GM23338 (cell line): ENCODE results near the gene ARAF. TPM values are rescaled to one million over a fixed set of nuclear protein-coding genes. Genes with fewer than 3 reads are reported as not detected.

Experiments used
- NANOG ChIP-seq: IDR thresholded peaks from 2 replicates; pipeline ENCODE4 v1.6.1; 2016; ENCODE audit warnings: antibody characterized with exemption, borderline replicate concordance
- POLR2AphosphoS5 ChIP-seq: IDR thresholded peaks from 2 replicates; pipeline ENCODE4 v1.6.1; 2016; ENCODE audit warnings: antibody characterized with exemption, low read depth
- ZNF331 ChIP-seq: fragments of 250-450 bp; sonication (Bioruptor Pico); IDR thresholded peaks from 2 replicates; pipeline ENCODE4 v1.5.0; 2020; ENCODE audit warnings: low read depth, mild to moderate bottlenecking, moderate library complexity
- polyA plus RNA-seq: library from polyadenylated mRNA; unstranded; fragments of >200 nt; fragmentation: Nextera tagmentation; extraction: Ambion mirVana; gene quantifications from 2 replicates; pipeline ENCODE4 v1.2.1, GENCODE V29; 2016
- total RNA-seq: library from RNA; depleted of rRNA; stranded (reverse); fragments of >200 nt; shearing (Covaris generic); gene quantifications from 2 replicates; pipeline ENCODE4 v1.2.3, GENCODE V29; 2014
- TF ChIP-seq, protein P1 (sequence below): fragments of 250-450 bp; sonication (Bioruptor Pico); IDR thresholded peaks from 2 replicates; pipeline ENCODE4 v1.5.0; 2020; ENCODE audit warnings: mild to moderate bottlenecking, moderate library complexity
- TF ChIP-seq, protein P2 (sequence below): IDR thresholded peaks from one replicate; pipeline ENCODE4 v1.6.1; 2018; ENCODE audit warnings: antibody characterized with exemption; ENCODE audit not compliant: unreplicated experiment

The ARAF gene
- total and polyA plus RNA-seq, 2 experiments from 2014 or later: 28.2 to 43.9 TPM

GRCh38 chrX:47572773-47573340, 11.9 kb downstream of the ARAF start (continued):
- TF ChIP-seq, protein P1, sequence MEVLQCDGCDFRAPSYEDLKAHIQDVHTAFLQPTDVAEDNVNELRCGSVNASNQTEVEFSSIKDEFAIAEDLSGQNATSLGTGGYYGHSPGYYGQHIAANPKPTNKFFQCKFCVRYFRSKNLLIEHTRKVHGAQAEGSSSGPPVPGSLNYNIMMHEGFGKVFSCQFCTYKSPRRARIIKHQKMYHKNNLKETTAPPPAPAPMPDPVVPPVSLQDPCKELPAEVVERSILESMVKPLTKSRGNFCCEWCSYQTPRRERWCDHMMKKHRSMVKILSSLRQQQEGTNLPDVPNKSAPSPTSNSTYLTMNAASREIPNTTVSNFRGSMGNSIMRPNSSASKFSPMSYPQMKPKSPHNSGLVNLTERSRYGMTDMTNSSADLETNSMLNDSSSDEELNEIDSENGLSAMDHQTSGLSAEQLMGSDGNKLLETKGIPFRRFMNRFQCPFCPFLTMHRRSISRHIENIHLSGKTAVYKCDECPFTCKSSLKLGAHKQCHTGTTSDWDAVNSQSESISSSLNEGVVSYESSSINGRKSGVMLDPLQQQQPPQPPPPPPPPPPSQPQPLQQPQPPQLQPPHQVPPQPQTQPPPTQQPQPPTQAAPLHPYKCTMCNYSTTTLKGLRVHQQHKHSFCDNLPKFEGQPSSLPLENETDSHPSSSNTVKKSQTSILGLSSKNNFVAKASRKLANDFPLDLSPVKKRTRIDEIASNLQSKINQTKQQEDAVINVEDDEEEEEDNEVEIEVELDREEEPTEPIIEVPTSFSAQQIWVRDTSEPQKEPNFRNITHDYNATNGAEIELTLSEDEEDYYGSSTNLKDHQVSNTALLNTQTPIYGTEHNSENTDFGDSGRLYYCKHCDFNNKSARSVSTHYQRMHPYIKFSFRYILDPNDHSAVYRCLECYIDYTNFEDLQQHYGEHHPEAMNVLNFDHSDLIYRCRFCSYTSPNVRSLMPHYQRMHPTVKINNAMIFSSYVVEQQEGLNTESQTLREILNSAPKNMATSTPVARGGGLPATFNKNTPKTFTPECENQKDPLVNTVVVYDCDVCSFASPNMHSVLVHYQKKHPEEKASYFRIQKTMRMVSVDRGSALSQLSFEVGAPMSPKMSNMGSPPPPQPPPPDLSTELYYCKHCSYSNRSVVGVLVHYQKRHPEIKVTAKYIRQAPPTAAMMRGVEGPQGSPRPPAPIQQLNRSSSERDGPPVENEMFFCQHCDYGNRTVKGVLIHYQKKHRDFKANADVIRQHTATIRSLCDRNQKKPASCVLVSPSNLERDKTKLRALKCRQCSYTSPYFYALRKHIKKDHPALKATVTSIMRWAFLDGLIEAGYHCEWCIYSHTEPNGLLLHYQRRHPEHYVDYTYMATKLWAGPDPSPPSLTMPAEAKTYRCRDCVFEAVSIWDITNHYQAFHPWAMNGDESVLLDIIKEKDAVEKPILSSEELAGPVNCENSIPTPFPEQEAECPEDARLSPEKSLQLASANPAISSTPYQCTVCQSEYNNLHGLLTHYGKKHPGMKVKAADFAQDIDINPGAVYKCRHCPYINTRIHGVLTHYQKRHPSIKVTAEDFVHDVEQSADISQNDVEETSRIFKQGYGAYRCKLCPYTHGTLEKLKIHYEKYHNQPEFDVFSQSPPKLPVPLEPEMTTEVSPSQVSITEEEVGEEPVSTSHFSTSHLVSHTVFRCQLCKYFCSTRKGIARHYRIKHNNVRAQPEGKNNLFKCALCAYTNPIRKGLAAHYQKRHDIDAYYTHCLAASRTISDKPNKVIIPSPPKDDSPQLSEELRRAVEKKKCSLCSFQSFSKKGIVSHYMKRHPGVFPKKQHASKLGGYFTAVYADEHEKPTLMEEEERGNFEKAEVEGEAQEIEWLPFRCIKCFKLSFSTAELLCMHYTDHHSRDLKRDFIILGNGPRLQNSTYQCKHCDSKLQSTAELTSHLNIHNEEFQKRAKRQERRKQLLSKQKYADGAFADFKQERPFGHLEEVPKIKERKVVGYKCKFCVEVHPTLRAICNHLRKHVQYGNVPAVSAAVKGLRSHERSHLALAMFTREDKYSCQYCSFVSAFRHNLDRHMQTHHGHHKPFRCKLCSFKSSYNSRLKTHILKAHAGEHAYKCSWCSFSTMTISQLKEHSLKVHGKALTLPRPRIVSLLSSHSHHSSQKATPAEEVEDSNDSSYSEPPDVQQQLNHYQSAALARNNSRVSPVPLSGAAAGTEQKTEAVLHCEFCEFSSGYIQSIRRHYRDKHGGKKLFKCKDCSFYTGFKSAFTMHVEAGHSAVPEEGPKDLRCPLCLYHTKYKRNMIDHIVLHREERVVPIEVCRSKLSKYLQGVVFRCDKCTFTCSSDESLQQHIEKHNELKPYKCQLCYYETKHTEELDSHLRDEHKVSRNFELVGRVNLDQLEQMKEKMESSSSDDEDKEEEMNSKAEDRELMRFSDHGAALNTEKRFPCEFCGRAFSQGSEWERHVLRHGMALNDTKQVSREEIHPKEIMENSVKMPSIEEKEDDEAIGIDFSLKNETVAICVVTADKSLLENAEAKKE (CRISPR knock-in tag): no peak
- TF ChIP-seq, protein P2, sequence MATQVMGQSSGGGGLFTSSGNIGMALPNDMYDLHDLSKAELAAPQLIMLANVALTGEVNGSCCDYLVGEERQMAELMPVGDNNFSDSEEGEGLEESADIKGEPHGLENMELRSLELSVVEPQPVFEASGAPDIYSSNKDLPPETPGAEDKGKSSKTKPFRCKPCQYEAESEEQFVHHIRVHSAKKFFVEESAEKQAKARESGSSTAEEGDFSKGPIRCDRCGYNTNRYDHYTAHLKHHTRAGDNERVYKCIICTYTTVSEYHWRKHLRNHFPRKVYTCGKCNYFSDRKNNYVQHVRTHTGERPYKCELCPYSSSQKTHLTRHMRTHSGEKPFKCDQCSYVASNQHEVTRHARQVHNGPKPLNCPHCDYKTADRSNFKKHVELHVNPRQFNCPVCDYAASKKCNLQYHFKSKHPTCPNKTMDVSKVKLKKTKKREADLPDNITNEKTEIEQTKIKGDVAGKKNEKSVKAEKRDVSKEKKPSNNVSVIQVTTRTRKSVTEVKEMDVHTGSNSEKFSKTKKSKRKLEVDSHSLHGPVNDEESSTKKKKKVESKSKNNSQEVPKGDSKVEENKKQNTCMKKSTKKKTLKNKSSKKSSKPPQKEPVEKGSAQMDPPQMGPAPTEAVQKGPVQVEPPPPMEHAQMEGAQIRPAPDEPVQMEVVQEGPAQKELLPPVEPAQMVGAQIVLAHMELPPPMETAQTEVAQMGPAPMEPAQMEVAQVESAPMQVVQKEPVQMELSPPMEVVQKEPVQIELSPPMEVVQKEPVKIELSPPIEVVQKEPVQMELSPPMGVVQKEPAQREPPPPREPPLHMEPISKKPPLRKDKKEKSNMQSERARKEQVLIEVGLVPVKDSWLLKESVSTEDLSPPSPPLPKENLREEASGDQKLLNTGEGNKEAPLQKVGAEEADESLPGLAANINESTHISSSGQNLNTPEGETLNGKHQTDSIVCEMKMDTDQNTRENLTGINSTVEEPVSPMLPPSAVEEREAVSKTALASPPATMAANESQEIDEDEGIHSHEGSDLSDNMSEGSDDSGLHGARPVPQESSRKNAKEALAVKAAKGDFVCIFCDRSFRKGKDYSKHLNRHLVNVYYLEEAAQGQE: no peak
- no peak for TF ChIP-seq POLR2AphosphoS5
- TF ChIP-seq ZNF331 (CRISPR knock-in tag): no peak
- TF ChIP-seq NANOG: no peak
